GM23338 (cell line): Measurements from ENCODE around the gene TOMM40L. TPM values are rescaled to one million over a fixed set of nuclear protein-coding genes. Genes with fewer than 3 reads are reported as not detected.

Experiments
- ATAC-seq: fragments of 200-7000 bp; cut with Tn5 transposase; 3 replicates; pipeline ENCODE4 v1.9.1; 2020
- DNase-seq: peaks from one replicate; pipeline ENCODE4 v3.0.0-alpha.2; 2015; ENCODE audit warnings: low spot score
- H2AFZ ChIP-seq: fragments of 200-600 bp; sonication (generic); 2 replicates; pipeline ENCODE4 v1.8.0; 2016; ENCODE audit warnings: antibody characterized with exemption, mild to moderate bottlenecking, moderate library complexity
- H3F3A ChIP-seq: fragments of 200-600 bp; sonication (generic); replicated peaks from 2 replicates; pipeline ENCODE4 v1.8.0; 2017; ENCODE audit warnings: antibody characterized with exemption, mixed run types, low read depth
- H3K27ac ChIP-seq: fragments of 200-600 bp; sonication (generic); 2 replicates; pipeline ENCODE4 v1.6.1; 2016; ENCODE audit warnings: low read depth
- H3K27me3 ChIP-seq: fragments of 200-600 bp; sonication (generic); 2 replicates; pipeline ENCODE4 v1.8.0; 2016; ENCODE audit warnings: mild to moderate bottlenecking, mixed run types, moderate library complexity; ENCODE audit not compliant: insufficient read depth
- H3K36me3 ChIP-seq: fragments of 200-600 bp; sonication (generic); 2 replicates; pipeline ENCODE4 v1.8.0; 2016; ENCODE audit warnings: mild to moderate bottlenecking; ENCODE audit not compliant: insufficient read depth
- H3K4me1 ChIP-seq: fragments of 200-600 bp; sonication (generic); 2 replicates; pipeline ENCODE4 v1.8.0; 2016; ENCODE audit warnings: mild to moderate bottlenecking, moderate library complexity; ENCODE audit not compliant: insufficient read depth
- H3K4me2 ChIP-seq: fragments of 200-600 bp; sonication (generic); 2 replicates; pipeline ENCODE4 v1.7.1; 2017; ENCODE audit warnings: mixed run types
- H3K4me3 ChIP-seq: fragments of 200-600 bp; sonication (generic); 2 replicates; pipeline ENCODE4 v1.6.1; 2016; ENCODE audit warnings: mixed run types
- H3K79me2 ChIP-seq: fragments of 200-600 bp; sonication (generic); replicated peaks from 2 replicates; pipeline ENCODE4 v1.8.0; 2017; ENCODE audit warnings: mild to moderate bottlenecking; ENCODE audit not compliant: insufficient read depth
- H3K9me2 ChIP-seq: fragments of 200-600 bp; sonication (generic); 2 replicates; pipeline ENCODE4 v1.8.0; 2017; ENCODE audit not compliant: insufficient read depth
- H4K20me1 ChIP-seq: fragments of 200-600 bp; sonication (generic); replicated peaks from 2 replicates; pipeline ENCODE4 v1.8.0; 2017; ENCODE audit warnings: mild to moderate bottlenecking; ENCODE audit not compliant: insufficient read depth
- H3K27ac Mint-ChIP-seq: 2 replicates; pipeline ENCODE4 v1.8.0; 2020; ENCODE audit warnings: inconsistent platforms, mild to moderate bottlenecking, moderate library complexity, mixed read lengths
- H3K27me3 Mint-ChIP-seq: 3 replicates; pipeline ENCODE4 v1.8.0; 2022; ENCODE audit warnings: low read depth, mild to moderate bottlenecking, moderate library complexity, mixed read lengths, inconsistent platforms; ENCODE audit not compliant: insufficient read depth, poor library complexity
- H3K36me3 Mint-ChIP-seq: 3 replicates; pipeline ENCODE4 v1.8.0; 2021; ENCODE audit warnings: low read depth, mild to moderate bottlenecking, inconsistent platforms, moderate library complexity, mixed read lengths
- H3K4me1 Mint-ChIP-seq: 3 replicates; pipeline ENCODE4 v1.8.0; 2020; ENCODE audit warnings: mild to moderate bottlenecking, inconsistent platforms, mixed read lengths
- H3K4me3 Mint-ChIP-seq: 3 replicates; pipeline ENCODE4 v1.8.0; 2021; ENCODE audit warnings: moderate library complexity, mild to moderate bottlenecking, inconsistent platforms, mixed read lengths
- H3K9me3 Mint-ChIP-seq: 3 replicates; pipeline ENCODE4 v1.8.0; 2020; ENCODE audit warnings: moderate library complexity, mild to moderate bottlenecking, inconsistent platforms, mixed read lengths
- CREB1 ChIP-seq: fragments of 250-450 bp; sonication (Bioruptor Pico); IDR thresholded peaks from 2 replicates; pipeline ENCODE4 v1.5.0; 2020; ENCODE audit warnings: low read depth, mild to moderate bottlenecking, moderate library complexity
- JUNB ChIP-seq: IDR thresholded peaks from one replicate; pipeline ENCODE4 v1.6.1; 2016; ENCODE audit warnings: antibody characterized with exemption; ENCODE audit not compliant: unreplicated experiment
- POLR2AphosphoS5 ChIP-seq: IDR thresholded peaks from 2 replicates; pipeline ENCODE4 v1.6.1; 2016; ENCODE audit warnings: antibody characterized with exemption, low read depth
- ZNF114 ChIP-seq: fragments of 250-450 bp; sonication (Bioruptor Pico); IDR thresholded peaks from 2 replicates; pipeline ENCODE4 v1.5.0; 2020; ENCODE audit warnings: mild to moderate bottlenecking, moderate library complexity
- polyA plus RNA-seq: library from polyadenylated mRNA; unstranded; fragments of >200 nt; fragmentation: Nextera tagmentation; extraction: Ambion mirVana; gene quantifications from 2 replicates; pipeline ENCODE4 v1.2.1, GENCODE V29; 2016
- total RNA-seq: library from RNA; depleted of rRNA; stranded (reverse); fragments of >200 nt; shearing (Covaris generic); gene quantifications from 2 replicates; pipeline ENCODE4 v1.2.3, GENCODE V29; 2014
- TF ChIP-seq, protein P1 (sequence below): IDR thresholded peaks from 2 replicates; pipeline ENCODE4 v1.6.1; 2016; ENCODE audit warnings: antibody characterized with exemption
- TF ChIP-seq, protein P2 (sequence below): IDR thresholded peaks from one replicate; pipeline ENCODE4 v1.6.1; 2018; ENCODE audit warnings: antibody characterized with exemption; ENCODE audit not compliant: unreplicated experiment
- TF ChIP-seq, protein P3 (sequence below): fragments of 250-450 bp; sonication (Bioruptor Pico); IDR thresholded peaks from 2 replicates; pipeline ENCODE4 v1.5.0; 2020; ENCODE audit warnings: mild to moderate bottlenecking, moderate library complexity

Gene TOMM40L
- total and polyA plus RNA-seq, 2 experiments from 2014 or later, result 6.8 to 12.9 TPM

DNA sequence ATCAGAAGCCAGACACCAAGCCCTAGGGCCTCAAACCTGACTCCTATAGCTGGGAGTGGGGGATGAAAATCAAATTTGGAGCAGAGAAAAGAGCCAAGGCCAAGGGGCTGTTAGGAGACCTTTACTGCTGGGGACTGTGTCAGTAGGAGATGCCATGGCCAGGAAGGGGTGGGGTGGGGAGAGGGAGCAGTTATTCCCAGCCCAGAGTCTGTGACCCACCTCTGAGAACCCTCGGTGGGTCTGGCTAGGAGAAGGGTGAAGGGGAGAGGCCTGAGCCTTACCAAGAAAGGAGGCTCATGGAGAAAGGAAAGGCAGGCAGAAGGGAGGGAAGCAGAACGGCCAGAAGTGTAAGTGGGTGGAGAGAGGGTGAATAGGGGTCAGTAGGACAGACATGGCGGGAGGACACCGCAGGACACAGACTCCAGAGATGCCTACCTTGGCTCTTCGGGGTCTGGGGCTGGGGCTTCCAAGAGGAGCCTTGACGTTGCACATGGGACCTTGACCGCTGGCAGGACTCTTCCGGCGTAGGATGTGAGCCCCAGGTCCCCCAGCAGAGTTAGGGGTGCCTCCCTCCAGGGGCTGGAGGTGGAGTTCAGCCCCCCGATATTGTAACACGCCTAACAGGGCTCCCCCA, 28.2 kb upstream of the TOMM40L start:
- no peaks in the 10 kb centered on the region for H3K36me3 ChIP-seq
- peaks cover 14% of the 10 kb centered on the region; the same call in 1 of the 2 replicates for H3F3A ChIP-seq
- peaks cover 5% of the 10 kb centered on the region for H3K36me3 Mint-ChIP-seq
- peaks cover 56% of the 10 kb centered on the region for H3K4me1 ChIP-seq
- peak overlapping the region; percentile 59 for H3K4me3 Mint-ChIP-seq
- H3K9me2 ChIP-seq, result no peaks in the 10 kb centered on the region
- peaks cover 61% of the 10 kb centered on the region for H3K4me1 Mint-ChIP-seq
- TF ChIP-seq, protein P1, sequence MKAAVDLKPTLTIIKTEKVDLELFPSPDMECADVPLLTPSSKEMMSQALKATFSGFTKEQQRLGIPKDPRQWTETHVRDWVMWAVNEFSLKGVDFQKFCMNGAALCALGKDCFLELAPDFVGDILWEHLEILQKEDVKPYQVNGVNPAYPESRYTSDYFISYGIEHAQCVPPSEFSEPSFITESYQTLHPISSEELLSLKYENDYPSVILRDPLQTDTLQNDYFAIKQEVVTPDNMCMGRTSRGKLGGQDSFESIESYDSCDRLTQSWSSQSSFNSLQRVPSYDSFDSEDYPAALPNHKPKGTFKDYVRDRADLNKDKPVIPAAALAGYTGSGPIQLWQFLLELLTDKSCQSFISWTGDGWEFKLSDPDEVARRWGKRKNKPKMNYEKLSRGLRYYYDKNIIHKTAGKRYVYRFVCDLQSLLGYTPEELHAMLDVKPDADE, result no peak
- no peak for TF ChIP-seq JUNB
- TF ChIP-seq, protein P2, sequence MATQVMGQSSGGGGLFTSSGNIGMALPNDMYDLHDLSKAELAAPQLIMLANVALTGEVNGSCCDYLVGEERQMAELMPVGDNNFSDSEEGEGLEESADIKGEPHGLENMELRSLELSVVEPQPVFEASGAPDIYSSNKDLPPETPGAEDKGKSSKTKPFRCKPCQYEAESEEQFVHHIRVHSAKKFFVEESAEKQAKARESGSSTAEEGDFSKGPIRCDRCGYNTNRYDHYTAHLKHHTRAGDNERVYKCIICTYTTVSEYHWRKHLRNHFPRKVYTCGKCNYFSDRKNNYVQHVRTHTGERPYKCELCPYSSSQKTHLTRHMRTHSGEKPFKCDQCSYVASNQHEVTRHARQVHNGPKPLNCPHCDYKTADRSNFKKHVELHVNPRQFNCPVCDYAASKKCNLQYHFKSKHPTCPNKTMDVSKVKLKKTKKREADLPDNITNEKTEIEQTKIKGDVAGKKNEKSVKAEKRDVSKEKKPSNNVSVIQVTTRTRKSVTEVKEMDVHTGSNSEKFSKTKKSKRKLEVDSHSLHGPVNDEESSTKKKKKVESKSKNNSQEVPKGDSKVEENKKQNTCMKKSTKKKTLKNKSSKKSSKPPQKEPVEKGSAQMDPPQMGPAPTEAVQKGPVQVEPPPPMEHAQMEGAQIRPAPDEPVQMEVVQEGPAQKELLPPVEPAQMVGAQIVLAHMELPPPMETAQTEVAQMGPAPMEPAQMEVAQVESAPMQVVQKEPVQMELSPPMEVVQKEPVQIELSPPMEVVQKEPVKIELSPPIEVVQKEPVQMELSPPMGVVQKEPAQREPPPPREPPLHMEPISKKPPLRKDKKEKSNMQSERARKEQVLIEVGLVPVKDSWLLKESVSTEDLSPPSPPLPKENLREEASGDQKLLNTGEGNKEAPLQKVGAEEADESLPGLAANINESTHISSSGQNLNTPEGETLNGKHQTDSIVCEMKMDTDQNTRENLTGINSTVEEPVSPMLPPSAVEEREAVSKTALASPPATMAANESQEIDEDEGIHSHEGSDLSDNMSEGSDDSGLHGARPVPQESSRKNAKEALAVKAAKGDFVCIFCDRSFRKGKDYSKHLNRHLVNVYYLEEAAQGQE, result no peak
- no peak for TF ChIP-seq CREB1 (CRISPR knock-in tag)
- no peak for TF ChIP-seq ZNF114
- no peak for TF ChIP-seq POLR2AphosphoS5
- TF ChIP-seq, protein P3, sequence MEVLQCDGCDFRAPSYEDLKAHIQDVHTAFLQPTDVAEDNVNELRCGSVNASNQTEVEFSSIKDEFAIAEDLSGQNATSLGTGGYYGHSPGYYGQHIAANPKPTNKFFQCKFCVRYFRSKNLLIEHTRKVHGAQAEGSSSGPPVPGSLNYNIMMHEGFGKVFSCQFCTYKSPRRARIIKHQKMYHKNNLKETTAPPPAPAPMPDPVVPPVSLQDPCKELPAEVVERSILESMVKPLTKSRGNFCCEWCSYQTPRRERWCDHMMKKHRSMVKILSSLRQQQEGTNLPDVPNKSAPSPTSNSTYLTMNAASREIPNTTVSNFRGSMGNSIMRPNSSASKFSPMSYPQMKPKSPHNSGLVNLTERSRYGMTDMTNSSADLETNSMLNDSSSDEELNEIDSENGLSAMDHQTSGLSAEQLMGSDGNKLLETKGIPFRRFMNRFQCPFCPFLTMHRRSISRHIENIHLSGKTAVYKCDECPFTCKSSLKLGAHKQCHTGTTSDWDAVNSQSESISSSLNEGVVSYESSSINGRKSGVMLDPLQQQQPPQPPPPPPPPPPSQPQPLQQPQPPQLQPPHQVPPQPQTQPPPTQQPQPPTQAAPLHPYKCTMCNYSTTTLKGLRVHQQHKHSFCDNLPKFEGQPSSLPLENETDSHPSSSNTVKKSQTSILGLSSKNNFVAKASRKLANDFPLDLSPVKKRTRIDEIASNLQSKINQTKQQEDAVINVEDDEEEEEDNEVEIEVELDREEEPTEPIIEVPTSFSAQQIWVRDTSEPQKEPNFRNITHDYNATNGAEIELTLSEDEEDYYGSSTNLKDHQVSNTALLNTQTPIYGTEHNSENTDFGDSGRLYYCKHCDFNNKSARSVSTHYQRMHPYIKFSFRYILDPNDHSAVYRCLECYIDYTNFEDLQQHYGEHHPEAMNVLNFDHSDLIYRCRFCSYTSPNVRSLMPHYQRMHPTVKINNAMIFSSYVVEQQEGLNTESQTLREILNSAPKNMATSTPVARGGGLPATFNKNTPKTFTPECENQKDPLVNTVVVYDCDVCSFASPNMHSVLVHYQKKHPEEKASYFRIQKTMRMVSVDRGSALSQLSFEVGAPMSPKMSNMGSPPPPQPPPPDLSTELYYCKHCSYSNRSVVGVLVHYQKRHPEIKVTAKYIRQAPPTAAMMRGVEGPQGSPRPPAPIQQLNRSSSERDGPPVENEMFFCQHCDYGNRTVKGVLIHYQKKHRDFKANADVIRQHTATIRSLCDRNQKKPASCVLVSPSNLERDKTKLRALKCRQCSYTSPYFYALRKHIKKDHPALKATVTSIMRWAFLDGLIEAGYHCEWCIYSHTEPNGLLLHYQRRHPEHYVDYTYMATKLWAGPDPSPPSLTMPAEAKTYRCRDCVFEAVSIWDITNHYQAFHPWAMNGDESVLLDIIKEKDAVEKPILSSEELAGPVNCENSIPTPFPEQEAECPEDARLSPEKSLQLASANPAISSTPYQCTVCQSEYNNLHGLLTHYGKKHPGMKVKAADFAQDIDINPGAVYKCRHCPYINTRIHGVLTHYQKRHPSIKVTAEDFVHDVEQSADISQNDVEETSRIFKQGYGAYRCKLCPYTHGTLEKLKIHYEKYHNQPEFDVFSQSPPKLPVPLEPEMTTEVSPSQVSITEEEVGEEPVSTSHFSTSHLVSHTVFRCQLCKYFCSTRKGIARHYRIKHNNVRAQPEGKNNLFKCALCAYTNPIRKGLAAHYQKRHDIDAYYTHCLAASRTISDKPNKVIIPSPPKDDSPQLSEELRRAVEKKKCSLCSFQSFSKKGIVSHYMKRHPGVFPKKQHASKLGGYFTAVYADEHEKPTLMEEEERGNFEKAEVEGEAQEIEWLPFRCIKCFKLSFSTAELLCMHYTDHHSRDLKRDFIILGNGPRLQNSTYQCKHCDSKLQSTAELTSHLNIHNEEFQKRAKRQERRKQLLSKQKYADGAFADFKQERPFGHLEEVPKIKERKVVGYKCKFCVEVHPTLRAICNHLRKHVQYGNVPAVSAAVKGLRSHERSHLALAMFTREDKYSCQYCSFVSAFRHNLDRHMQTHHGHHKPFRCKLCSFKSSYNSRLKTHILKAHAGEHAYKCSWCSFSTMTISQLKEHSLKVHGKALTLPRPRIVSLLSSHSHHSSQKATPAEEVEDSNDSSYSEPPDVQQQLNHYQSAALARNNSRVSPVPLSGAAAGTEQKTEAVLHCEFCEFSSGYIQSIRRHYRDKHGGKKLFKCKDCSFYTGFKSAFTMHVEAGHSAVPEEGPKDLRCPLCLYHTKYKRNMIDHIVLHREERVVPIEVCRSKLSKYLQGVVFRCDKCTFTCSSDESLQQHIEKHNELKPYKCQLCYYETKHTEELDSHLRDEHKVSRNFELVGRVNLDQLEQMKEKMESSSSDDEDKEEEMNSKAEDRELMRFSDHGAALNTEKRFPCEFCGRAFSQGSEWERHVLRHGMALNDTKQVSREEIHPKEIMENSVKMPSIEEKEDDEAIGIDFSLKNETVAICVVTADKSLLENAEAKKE (CRISPR knock-in tag), result no peak
- no peaks in the 10 kb centered on the region for H4K20me1 ChIP-seq
- peaks cover 17% of the 10 kb centered on the region for H3K27me3 Mint-ChIP-seq
- no peaks in the 10 kb centered on the region; the same call in 2 of the 3 replicates for H3K9me3 Mint-ChIP-seq
- no peak for DNase-seq
- no peak overlapping the region for H3K27ac ChIP-seq
- ATAC-seq, result no peak
- no peaks in the 10 kb centered on the region for H3K27me3 ChIP-seq
- H3K4me2 ChIP-seq, result peak overlapping the region; percentile 75
- H3K4me3 ChIP-seq, result peak overlapping the region; percentile 52
- H2AFZ ChIP-seq, result peak overlapping the region; percentile 69; the same call in 1 of the 2 replicates
- peaks cover 3% of the 10 kb centered on the region for H3K79me2 ChIP-seq
- H3K27ac Mint-ChIP-seq, result peak overlapping the region; percentile 80
